Neuronal stem cell (in vitro differentiated cells): Measurements from ENCODE around the gene ZC3H12A.
"Not testable (repeated sequence)": the region's sequence is repeated elsewhere in the genome, so short reads cannot be mapped to it uniquely, and the experiment has no call there.

ENCODE experiments used
- DNase-seq: peaks from one replicate; pipeline ENCODE4 v3.0.0-alpha.2; 2013; ENCODE audit warnings: low spot score
- H2AFZ ChIP-seq: one replicate; pipeline ENCODE4 v1.6.1; 2013; ENCODE audit warnings: mild to moderate bottlenecking, low read length, inconsistent platforms
- H2AK5ac ChIP-seq: 2 replicates; pipeline ENCODE4 v1.6.1; 2013; ENCODE audit warnings: low read depth, mild to moderate bottlenecking, inconsistent platforms, low read length, moderate library complexity, mixed read lengths
- H2BK120ac ChIP-seq: 2 replicates; pipeline ENCODE4 v1.6.1; 2013; ENCODE audit warnings: low read depth, mild to moderate bottlenecking, inconsistent platforms, low read length, moderate library complexity, mixed read lengths
- H2BK12ac ChIP-seq: one replicate; pipeline ENCODE4 v1.6.1; 2013; ENCODE audit warnings: low read length, inconsistent platforms
- H2BK15ac ChIP-seq: 2 replicates; pipeline ENCODE4 v1.6.1; 2013; ENCODE audit warnings: mild to moderate bottlenecking, low read length, inconsistent platforms, mixed read lengths
- H2BK5ac ChIP-seq: one replicate; pipeline ENCODE4 v1.6.1; 2013; ENCODE audit warnings: inconsistent platforms, mild to moderate bottlenecking, low read length, moderate library complexity
- H3K14ac ChIP-seq: one replicate; pipeline ENCODE4 v1.6.1; 2013; ENCODE audit warnings: low read length, inconsistent platforms
- H3K18ac ChIP-seq: 2 replicates; pipeline ENCODE4 v1.6.1; 2013; ENCODE audit warnings: low read length, inconsistent platforms
- H3K23ac ChIP-seq: 2 replicates; pipeline ENCODE4 v1.6.1; 2013; ENCODE audit warnings: low read depth, mild to moderate bottlenecking, mixed read lengths, low read length, inconsistent platforms; ENCODE audit not compliant: poor library complexity
- H3K27ac ChIP-seq: replicated peaks from 3 replicates; pipeline ENCODE4 v1.5.1; 2013; ENCODE audit warnings: low read length, inconsistent platforms
- H3K27me3 ChIP-seq, 3 experiments: 2 replicates each; pipeline ENCODE4 v1.6.1; 2013; ENCODE audit warnings: low read length in 3 of 3, mild to moderate bottlenecking in 2 of 3, inconsistent platforms in 1 of 3, low read depth in 1 of 3, mixed read lengths in 1 of 3, moderate library complexity in 1 of 3; ENCODE audit not compliant: control insufficient read depth in 3 of 3, insufficient read depth in 3 of 3
- H3K36me3 ChIP-seq, 2 donors: replicated peaks in 1 of 2; 2 replicates each; pipeline ENCODE4 v1.6.1; 2013; ENCODE audit warnings: low read length in 2 of 2; ENCODE audit not compliant: control insufficient read depth in 2 of 2, insufficient read depth in 2 of 2
- H3K4ac ChIP-seq: 2 replicates; pipeline ENCODE4 v1.6.1; 2013; ENCODE audit warnings: inconsistent platforms, mild to moderate bottlenecking, low read length, moderate library complexity
- H3K4me1 ChIP-seq, 2 donors: 1 replicate in 1 of 2; 2 replicates in 1 of 2; pipeline ENCODE4 v1.6.1; 2013; ENCODE audit warnings: low read length in 2 of 2, low read depth in 1 of 2; ENCODE audit not compliant: control insufficient read depth in 2 of 2, insufficient read depth in 1 of 2
- H3K4me2 ChIP-seq: one replicate; pipeline ENCODE4 v1.6.1; 2013; ENCODE audit warnings: mild to moderate bottlenecking, low read length, inconsistent platforms; ENCODE audit not compliant: insufficient read depth, poor library complexity, severe bottlenecking
- H3K4me3 ChIP-seq, 2 donors: 2 replicates each; pipeline ENCODE4 v1.5.1; 2013; ENCODE audit warnings: low read length in 2 of 2, mild to moderate bottlenecking in 2 of 2, inconsistent platforms in 1 of 2, moderate library complexity in 1 of 2
- H3K79me1 ChIP-seq: one replicate; pipeline ENCODE4 v1.6.1; 2013; ENCODE audit warnings: low read depth, mild to moderate bottlenecking, inconsistent platforms, low read length, moderate library complexity
- H3K9ac ChIP-seq: one replicate; pipeline ENCODE4 v1.6.1; 2013; ENCODE audit warnings: mild to moderate bottlenecking, low read depth, low read length, inconsistent platforms; ENCODE audit not compliant: poor library complexity
- H3K9me3 ChIP-seq, 2 donors: replicated peaks in 1 of 2; 2 replicates each; pipeline versions ENCODE3 to v1.6.1; 2013; ENCODE audit warnings: low read length in 2 of 2, mild to moderate bottlenecking in 2 of 2, inconsistent platforms in 1 of 2, low read depth in 1 of 2, mixed read lengths in 1 of 2, moderate library complexity in 1 of 2; ENCODE audit not compliant: control insufficient read depth in 2 of 2, insufficient read depth in 1 of 2
- H4K8ac ChIP-seq: one replicate; pipeline ENCODE4 v1.6.1; 2013; ENCODE audit warnings: low read depth, mild to moderate bottlenecking, inconsistent platforms, low read length, moderate library complexity
- H4K91ac ChIP-seq: one replicate; pipeline ENCODE4 v1.6.1; 2013; ENCODE audit warnings: low read length, low read depth, mild to moderate bottlenecking, inconsistent platforms; ENCODE audit not compliant: poor library complexity
- WGBS, 2 donors: extraction: QIAGEN DNeasy Blood & Tissue Kit; methylation state at CpG; one replicate each; pipeline ENCODE4 v1.1.7; 2013; ENCODE audit warnings: missing lambda C conversion rate in 2 of 2, mixed read lengths in 1 of 2; ENCODE audit not compliant: insufficient read length in 2 of 2, insufficient replicate concordance in 1 of 2; ENCODE audit errors: extremely low coverage in 2 of 2; 5-methylcytosine and 5-hydroxymethylcytosine counted together
- small RNA-seq: library from polyadenylated mRNA; stranded (forward); fragments of <200 nt; extraction: miRNeasy Mini kit (QIAGEN cat#:217004); gene quantifications from one replicate; pipeline ENCODE3, GENCODE V24; 2013; ENCODE audit not compliant: insufficient read depth

Gene ZC3H12A

DNA sequence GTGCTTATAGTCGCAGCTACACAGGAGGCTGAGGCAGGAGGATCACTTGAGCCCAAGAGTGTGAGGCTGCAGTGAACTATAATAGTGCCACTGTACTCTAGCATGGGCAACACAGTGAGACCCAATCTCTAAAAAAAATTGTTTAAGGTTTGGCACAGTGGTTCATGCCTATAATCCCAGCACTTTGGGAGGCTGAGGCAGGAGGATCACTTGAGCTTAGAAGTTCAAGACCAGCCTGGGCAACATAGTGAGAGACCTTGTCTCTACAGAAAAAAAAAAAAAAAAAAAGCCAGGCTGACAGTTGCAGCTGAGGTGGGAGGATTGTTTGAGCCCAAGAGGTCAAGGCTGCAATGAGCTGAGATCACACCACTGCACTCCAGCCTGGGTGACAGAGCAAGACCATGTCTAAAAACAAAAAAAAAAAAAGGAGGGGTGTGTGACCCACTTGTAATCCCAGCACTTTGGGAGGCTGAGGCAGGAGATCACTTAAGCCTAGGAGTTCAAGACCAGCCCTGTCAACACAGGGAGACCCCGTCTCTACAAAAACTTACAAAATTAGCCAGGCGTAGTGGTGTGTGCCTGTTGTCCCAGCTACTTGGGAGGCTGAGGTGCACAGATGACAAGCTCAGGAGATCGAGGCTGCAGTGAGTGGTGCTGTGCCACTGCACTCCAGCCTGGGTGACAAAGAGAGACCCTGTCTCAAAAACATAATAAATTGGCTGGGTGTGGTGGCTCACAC lies 58.2 kb downstream of the ZC3H12A start:
- H3K36me3 ChIP-seq = peaks cover 4 to 24% of the 10 kb centered on the region in 2 donors
- DNase-seq, H3K79me1 ChIP-seq, H3K4me3 ChIP-seq, H3K4me1 ChIP-seq, H3K23ac ChIP-seq, H4K8ac ChIP-seq, H3K4me2 ChIP-seq, H3K14ac ChIP-seq, H2AFZ ChIP-seq, H2BK5ac ChIP-seq, H3K18ac ChIP-seq, H3K9me3 ChIP-seq, H3K27me3 ChIP-seq, H2BK120ac ChIP-seq, H2BK12ac ChIP-seq, H4K91ac ChIP-seq, H2AK5ac ChIP-seq, H2BK15ac ChIP-seq, H3K9ac ChIP-seq, H3K27ac ChIP-seq, H3K4ac ChIP-seq: not testable (repeated sequence)
- no CpG with 5 or more reads among the region's 4 CpGs for WGBS, 2 donors

- no peak overlapping the region for H3K4me3 ChIP-seq
- H3K36me3 ChIP-seq = peaks cover 6 to 33% of the 10 kb centered on the region in 2 donors
- WGBS, 2 donors = no CpG with 5 or more reads among the region's 4 CpGs
- no peak overlapping the region for H3K4me2 ChIP-seq
- H4K8ac ChIP-seq = no peak overlapping the region
- no peaks in the 10 kb centered on the region for H3K27me3 ChIP-seq
- no peak for DNase-seq
- H2AK5ac ChIP-seq = no peak overlapping the region
- H3K18ac ChIP-seq = no peak overlapping the region
- H3K14ac ChIP-seq = no peak overlapping the region
- H2AFZ ChIP-seq = no peak overlapping the region
- H2BK120ac ChIP-seq = no peak overlapping the region
- H4K91ac ChIP-seq = no peak overlapping the region
- H3K9ac ChIP-seq = no peak overlapping the region
- H3K4ac ChIP-seq = no peak overlapping the region
- no peak overlapping the region for H3K27ac ChIP-seq
- no peak overlapping the region for H3K23ac ChIP-seq
- no peak overlapping the region for H2BK15ac ChIP-seq
- no peak overlapping the region for H2BK12ac ChIP-seq
- H3K9me3 ChIP-seq = no peaks in the 10 kb centered on the region
- H3K79me1 ChIP-seq = no peaks in the 10 kb centered on the region
- H2BK5ac ChIP-seq = no peak overlapping the region
- H3K4me1 ChIP-seq = no peaks in the 10 kb centered on the region
Measured at GRCh38 chr1:37533317-37534093, 59.1 kb downstream of the ZC3H12A start.

Small RNAs within 50 kb of the gene (small RNA-seq; reads per million reads assigned to genes)
- 6.7 reads per million, percentile 37 among the genes with 10 or more reads in this experiment for gene MIR5581
